Measurements from ENCODE around the gene FGF23.

DNA sequence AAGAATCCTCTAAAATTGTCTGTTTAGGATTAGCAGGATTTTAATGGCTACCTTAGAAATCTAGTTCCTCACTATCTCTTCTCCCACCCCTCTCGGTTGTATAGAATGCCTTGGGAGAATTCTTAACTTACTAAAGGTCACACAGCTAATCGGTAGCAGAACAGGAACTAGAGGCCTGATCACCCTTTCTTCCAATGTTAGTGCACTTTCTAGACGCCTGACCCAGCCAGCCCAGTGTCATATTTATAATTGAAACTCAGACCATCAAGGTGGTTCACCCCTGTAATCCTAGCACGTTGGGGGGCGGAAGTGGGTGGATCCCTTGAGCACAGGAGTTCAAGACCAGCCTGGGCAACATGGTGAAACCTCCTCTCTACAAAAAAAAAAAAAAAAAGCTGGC is 56.8 kb downstream of the FGF23 start:
- TF ChIP-seq, protein P1, sequence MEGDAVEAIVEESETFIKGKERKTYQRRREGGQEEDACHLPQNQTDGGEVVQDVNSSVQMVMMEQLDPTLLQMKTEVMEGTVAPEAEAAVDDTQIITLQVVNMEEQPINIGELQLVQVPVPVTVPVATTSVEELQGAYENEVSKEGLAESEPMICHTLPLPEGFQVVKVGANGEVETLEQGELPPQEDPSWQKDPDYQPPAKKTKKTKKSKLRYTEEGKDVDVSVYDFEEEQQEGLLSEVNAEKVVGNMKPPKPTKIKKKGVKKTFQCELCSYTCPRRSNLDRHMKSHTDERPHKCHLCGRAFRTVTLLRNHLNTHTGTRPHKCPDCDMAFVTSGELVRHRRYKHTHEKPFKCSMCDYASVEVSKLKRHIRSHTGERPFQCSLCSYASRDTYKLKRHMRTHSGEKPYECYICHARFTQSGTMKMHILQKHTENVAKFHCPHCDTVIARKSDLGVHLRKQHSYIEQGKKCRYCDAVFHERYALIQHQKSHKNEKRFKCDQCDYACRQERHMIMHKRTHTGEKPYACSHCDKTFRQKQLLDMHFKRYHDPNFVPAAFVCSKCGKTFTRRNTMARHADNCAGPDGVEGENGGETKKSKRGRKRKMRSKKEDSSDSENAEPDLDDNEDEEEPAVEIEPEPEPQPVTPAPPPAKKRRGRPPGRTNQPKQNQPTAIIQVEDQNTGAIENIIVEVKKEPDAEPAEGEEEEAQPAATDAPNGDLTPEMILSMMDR (IDR thresholded peaks at IDR 0.05; ENCODE audit: borderline replicate concordance, extremely low read depth, low read length, poor library complexity, severe bottlenecking) = no peak
- TF ChIP-seq EZH2 (IDR thresholded peaks at IDR 0.05; ENCODE audit: borderline replicate concordance, low read depth, low read length, severe bottlenecking) = no peak
